Inflammatory macrophage treated with lipopolysaccharide for 1 hour (primary cell): ENCODE data around the gene LRRC1.
"Not testable (repeated sequence)": the region's sequence is repeated elsewhere in the genome, so short reads cannot be mapped to it uniquely, and the experiment has no call there.

Experiments
- DNase-seq, 2 donors: peaks; one replicate each; pipeline ENCODE4 v3.0.0-alpha.2; 2020 to 2022

Gene LRRC1

DNA sequence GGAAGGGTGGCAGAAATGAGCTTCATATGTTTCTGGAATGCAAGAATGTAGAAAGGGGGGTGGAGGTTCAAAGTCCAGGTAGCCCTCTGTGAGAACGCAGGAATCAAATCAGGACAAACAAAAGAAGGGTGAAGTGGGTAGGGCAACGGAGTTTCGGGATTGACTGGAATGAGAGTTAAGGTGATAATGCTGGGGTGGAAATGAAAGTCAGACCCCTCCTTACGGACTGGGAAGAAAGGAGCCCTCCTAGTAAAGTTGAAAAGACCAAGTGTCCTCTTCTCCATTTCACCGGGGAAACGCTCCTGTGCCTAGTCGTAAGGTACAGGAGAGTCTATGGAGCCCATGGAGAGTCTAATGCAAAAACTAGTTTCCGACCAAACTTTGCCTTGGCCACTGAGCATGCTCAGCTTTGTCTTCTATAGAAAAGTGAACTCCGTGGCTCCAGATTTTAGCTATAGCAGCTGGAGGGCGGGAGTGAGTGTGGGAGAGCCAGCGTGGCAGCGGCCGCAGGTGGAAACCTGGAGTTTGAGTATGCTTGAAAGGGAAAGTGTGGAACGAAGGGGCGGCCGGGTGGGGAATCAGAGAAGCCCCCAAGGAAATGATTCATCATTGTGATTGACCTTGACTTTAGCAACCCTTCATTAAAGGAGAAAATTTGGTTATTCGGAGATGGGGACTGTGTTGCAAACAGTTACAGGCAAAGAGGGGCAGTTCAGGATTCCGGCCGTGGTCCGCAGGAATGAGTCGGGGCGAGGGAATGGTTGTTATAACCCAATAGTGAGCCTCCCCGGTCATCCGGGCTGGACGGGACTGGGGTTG is 1.3 kb upstream of the LRRC1 start:
- DNase-seq = peak in 1 of 2 donors; percentile 35

DNA sequence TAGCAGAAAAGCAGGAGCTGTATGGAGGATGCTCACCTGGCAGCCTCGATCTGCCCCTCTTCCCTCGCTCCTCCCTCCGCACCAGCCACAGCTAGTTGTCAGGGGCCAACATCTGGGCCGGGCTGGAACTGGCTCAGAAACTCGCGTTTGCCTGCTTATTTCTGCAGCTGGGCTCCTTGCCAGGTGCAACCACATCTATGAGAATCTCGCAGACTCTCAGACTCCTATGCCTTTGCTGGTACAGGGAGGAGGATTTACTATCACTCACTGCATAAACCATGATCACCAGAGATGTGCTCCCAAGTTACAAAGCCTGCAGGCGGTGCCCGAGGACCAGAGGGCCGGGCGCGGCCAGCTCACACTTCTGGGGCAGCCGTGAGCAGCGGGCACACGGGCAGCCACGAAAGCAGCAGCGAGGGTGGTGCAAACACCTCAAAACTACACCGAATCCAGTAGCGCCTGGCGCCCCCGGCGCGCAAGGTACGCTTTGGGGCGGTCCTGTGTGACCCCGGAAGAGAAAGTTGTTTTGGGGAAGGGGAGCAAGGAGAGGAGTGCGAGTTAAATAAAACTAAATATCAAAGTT is 577 bp upstream of the LRRC1 start:
- peak in 1 of 2 donors; percentile 46 for DNase-seq

DNA sequence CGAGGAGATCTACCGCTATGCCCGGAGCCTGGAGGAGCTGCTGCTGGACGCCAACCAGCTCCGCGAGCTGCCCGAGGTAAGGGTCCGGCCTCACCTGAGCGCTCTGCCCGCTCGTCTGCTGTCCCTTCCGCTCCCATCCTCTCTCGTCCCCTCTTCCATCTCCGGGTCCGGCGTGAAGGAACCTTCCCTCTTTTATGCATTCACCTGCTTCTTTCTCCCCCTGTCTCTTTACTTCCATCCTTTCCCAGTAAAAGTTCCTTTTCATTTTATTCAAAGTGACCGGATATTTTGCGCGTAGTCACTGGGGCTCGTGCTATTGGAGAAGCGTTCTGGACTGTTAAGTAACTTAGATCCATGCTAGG is 516 bp downstream of the LRRC1 start:
- no peak for DNase-seq

DNA sequence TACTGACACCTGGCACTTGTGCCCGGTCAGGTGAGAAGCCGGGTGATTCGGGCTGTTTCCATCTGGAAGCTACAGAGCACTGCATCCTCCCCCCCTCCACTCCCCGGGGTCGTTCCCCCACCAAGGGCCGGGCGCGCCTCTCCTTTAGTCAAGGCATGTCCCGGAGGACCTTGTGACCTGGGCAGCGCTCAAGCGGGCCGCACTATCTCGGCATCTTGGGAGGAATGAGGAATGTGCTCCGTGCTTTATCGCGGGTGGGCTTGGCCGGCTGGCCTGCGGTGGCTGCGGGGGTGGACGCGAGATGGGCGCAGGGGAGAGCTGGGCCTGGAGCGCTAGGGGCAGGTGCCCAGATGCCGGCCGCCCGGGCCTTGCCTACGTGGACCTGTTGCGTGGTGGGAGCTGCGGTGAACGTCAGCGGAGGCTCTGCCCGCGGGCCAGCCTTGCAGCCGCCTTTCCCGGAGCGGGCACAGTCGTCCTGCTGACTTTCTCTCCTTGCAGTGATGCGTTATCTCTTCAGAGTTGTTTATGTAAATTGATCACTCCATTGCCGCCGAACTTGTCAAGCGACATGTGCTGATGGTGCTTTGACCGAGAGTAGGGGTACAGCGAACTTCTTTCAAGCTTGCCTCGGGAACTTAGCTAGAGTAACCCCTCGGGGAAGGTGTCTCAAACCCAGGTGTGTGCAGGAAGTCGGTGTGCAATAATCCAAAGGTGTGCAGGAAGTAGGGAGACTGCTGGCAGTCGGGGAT is 1.1 kb downstream of the LRRC1 start:
- DNase-seq = no peak

DNA sequence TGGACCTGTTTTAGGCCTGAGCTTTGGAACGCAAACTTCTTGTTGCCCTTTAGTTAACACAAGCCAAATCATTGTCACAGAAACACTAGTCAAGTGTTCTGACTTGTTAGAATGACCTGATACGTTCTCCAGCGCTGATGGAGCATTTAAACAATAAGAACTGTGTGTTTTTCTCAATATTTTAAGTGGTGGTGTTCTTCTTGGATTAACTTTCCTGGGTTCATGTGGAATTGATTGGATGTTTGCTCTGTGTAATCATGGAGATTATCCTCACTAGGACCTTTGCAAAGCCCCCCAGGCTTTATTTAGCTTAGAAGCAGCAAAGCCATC is 1.6 kb downstream of the LRRC1 start:
- DNase-seq = no peak

DNA sequence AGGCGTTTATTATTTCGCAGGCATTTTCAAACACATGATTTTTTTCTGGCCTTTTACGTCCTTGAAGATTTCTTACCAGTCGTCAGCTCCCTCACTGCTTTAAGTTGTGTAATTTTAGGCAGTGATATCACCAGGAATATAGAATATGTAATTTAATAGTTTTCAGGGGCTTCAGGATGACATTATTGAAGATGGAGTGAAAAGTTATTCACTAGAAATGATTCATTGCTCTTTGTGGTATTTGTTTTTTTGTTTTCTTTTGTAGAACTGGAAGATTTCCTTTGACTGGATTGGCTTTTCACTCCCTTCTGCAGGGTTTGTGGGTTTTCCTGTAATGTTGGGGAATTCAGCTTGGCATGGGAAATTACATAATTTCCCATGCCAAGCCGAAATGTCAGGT is 2.0 kb downstream of the LRRC1 start:
- no peak for DNase-seq

- DNase-seq = no peak
Observed at GRCh38 chr6:53797304-53797703, 2.5 kb downstream of the LRRC1 start.

DNA sequence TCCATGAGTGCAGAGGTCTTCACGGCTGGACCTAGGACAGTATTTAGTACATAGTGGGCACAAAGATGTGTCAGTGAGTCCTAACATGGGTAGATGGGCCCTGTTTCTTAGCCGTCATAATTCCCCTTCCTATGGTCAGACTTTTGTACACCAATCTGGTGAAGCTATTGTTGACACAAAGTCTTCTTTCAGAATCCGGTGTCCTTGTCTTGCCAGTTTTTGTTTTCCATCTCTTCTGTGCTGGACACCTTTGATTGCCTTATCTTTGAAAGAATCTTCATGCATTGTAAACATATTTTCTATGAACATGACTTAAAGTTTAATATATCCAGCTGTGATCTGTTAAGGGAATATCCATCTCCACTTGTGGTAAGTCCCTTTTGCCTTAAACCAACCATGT is 4.5 kb downstream of the LRRC1 start:
- no peak for DNase-seq

- no peak for DNase-seq
Observed at GRCh38 chr6:53801022-53801421, 6.2 kb downstream of the LRRC1 start.

- DNase-seq = no peak
Observed at GRCh38 chr6:53802582-53802981, 7.8 kb downstream of the LRRC1 start.

- no peak for DNase-seq
Observed at GRCh38 chr6:53803081-53803860, 8.5 kb downstream of the LRRC1 start.

DNA sequence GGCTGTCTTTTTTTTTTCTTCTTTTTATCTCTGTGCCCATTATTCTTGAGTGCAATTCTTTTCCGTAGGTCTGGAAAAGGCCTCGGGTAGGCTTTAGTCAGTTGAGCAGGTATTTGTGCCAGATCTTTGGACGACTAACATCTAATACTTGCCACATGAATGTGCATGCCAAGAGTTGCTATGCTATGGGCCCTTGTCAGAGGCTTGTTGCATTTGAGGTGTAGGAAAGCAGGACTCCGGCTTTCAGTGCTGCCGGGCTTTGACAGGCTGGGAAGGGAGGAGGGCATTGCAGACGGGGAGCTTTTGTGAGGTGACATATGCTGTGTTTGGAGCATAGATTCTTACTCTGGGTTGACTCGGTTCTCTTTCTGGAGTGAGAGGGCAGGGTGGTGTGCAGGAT is 10.2 kb downstream of the LRRC1 start:
- no peak for DNase-seq

- DNase-seq = no peak
Observed at GRCh38 chr6:53805725-53806124, 10.9 kb downstream of the LRRC1 start.

DNA sequence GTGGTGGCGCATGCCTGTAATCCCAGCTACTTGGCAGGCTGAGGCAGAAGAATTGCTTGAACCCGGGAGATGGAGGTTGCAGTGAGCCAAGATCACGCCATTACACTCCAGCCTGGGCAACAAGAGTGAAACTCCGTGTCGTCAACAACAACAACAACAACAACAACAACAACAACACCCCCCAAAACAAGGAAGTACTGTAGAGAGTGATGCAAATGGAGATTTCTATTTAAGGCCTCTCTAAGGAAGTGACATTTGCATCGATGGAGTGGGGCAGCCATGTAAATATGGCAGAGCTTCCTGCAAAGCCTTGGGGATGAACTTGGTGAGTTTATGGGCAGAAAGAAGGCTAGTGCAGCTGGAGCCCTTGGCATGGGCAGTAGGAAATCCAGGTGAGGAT is 12.8 kb downstream of the LRRC1 start:
- DNase-seq = not testable (repeated sequence)

DNA sequence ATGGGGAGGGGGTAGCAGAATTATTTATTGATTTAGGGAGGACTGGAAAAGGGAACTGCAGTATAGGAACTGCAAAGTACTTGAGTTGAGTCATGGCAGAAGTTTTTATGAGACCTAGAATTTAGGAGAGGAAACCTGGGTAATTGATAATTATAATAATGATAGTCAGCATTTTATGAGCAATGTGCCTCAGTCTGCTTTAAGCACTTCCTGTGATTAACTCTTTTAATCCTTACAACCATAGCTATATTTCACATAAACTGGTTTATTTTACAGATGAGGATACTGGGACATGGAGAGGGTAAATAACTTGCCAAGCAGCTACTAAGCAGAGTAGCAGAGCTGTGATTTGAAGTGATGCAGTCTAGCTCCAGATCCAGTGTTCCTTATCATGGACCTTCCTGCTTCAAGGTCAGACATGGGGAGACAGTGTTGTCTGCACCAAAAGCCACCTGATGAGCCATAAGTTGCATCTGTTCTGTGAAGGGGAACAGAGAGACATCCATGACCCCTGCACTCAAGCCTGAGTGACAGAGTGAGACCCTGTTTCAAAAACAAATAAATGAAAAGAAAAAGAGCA is 13.6 kb downstream of the LRRC1 start:
- no peak for DNase-seq

DNA sequence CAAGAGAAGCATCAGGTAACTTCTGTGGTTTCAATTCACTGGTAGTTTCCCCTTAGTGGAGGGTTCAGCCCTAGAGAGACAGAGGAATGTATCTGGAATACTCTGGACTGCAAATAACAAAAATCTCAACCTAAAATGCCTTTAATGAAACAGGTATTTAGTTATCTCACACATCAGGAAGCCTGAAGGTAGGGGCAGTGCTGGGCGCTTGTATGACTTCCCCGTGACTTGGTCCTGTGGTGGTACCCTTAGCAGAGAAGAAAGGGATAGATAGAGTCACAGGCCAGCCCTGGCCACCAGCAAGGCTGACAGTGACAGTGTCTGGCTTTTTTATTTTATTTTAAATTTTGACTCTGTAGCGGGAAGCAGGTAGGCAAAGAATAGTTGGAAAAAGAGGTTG is 14.9 kb downstream of the LRRC1 start:
- no peak for DNase-seq

- no peak for DNase-seq
Observed at GRCh38 chr6:53811082-53811481, 16.3 kb downstream of the LRRC1 start.

GRCh38 chr6:53811746-53812145 is 16.9 kb downstream of the LRRC1 start:
- DNase-seq = no peak

DNA sequence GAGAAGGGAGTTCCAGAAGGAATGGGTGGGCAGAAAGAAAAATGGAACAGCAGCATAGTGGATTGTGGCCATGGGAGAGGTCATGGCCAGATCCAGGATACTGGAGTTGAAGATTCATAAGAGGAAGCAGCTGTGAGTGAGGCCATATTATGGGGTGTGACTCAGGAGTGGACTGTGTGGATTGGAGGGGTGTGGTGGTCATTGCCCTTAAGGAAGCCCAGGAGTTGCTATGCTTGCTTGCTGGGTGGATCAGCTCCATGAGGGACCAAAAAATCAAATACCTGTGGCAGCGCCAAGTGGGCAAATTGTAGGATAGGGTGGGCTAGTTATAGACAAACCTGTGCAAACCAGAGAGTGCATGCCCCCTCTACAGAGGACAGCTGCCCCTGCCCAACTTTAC is 18.3 kb downstream of the LRRC1 start:
- DNase-seq = no peak

GRCh38 chr6:53813801-53814200 is 19.0 kb downstream of the LRRC1 start:
- DNase-seq = no peak

- DNase-seq = no peak
Observed at GRCh38 chr6:53814353-53814752, 19.5 kb downstream of the LRRC1 start.

GRCh38 chr6:53815381-53816119 is 20.7 kb downstream of the LRRC1 start:
- no peak for DNase-seq
